Left renal pelvis (tissue), 4 donors: ENCODE results near the gene PI3. TPM values are rescaled to one million over a fixed set of nuclear protein-coding genes. Genes with fewer than 3 reads are reported as not detected.

Experiments used
- DNase-seq, 4 donors: peaks; one replicate each; pipeline ENCODE4 v3.0.0-alpha.2; 2013; ENCODE audit warnings: low read depth in 4 of 4, low spot score in 3 of 4
- polyA plus RNA-seq, 4 donors: library from polyadenylated mRNA; unstranded; fragments of 120-200 nt; gene quantifications; one replicate each; pipeline ENCODE4 v1.2.1, GENCODE V29; 2013; ENCODE audit not compliant: insufficient read length in 4 of 4

PI3 gene
- polyA plus RNA-seq, 4 donors = 0.48 TPM; not detected in 3

DNA sequence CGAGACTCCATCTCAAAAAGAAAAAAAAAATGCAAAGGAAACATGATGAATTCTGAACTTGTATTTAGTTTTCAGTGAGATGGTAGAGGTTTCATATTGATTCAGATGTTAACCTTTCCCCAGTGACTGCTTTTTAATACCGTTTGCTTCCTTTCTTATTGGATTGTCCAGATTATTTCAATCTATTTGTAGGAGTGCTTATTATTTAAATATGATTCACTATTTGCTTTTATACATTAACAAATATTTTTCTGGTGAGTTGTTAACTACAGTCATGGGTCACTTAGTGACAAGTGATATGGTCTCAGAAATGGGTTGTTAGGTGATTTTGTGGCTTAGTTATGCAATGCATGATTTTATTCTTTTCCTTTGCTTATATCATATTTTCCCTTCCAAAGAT, 8.4 kb downstream of the PI3 start:
- DNase-seq = no peak

DNA sequence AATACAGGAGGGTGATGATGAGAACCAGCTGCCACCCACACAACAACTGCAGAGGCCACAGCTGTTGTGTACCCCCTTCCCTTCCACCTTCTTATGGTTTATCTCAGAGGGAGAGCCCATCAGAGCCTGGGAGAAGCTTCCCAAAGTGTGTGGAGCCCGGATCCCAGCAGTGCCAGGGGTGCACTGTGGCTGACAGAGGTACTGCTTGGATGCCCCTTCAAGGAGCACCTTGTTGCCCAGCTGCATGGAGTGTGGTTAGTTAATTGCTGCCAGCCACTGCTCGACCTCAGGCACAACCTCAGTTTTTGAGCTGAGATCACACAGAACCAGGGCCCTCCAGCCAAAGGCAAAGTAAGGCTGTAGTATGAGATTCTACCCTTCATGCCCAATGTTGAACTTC, 13.0 kb downstream of the PI3 start:
- no peak for DNase-seq

DNA sequence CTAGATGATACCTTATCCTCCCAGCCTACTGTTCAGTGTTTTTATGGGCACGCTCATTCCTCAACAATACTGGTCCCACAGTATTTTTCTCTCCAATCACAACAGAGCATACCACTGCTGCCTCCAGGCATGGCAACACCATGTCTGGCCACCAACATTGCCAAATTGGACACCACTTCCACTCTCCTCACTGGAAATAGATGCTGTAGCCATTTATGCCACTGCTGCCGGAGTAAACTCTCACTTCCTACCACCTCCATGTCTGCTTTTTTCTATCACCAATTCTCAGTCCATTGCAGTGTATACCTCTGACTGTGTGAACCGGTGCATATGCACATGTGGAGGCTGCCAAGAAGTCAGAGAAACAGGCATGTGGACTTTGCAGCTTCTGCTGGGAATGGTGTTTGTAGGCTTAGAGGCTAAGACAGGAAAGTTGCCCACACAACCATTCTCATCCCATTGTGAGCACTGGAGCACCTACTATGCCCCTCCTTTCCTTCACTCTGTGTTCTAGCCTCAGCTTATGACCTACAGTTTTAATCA, 14.4 kb downstream of the PI3 start:
- DNase-seq = no peak

DNA sequence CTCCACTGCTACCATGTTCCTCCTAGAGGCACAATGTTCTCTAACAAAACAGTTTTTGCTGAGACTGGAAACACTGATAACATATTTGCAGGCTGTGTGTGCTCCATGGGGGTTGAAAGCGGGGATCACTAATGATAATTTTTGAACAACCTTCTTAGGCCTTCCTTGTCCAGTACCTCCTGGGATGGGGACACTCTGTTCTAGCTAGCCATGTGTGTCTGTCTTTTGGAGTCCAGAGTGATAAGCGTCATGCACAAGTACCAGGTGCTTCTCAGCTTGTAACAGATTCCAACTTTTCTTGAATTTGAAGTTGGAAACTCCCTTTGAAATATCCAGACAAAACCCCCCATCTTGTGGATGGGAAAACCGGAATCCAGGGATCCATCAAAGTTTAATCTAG, 15.2 kb downstream of the PI3 start:
- DNase-seq = no peak

DNA sequence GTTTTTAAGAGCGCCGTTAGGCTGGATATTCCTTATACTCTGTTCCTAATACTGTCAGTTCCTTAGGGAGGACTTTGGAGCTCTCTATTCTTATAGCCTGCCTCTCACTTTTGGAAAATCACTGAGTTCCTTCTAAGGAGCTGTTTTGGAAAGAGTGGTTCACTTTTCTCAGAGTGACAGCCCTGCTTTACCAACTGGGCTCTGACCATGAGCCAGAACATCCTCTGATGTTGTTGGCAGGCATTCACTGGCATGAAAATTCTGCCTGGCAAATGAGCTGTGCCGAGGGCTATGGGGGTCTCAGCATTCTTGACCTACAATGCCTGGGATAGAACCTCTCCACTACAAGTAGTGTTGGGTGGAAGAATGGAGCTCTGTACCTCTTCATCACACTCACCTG, 17.2 kb downstream of the PI3 start:
- no peak for DNase-seq

DNA sequence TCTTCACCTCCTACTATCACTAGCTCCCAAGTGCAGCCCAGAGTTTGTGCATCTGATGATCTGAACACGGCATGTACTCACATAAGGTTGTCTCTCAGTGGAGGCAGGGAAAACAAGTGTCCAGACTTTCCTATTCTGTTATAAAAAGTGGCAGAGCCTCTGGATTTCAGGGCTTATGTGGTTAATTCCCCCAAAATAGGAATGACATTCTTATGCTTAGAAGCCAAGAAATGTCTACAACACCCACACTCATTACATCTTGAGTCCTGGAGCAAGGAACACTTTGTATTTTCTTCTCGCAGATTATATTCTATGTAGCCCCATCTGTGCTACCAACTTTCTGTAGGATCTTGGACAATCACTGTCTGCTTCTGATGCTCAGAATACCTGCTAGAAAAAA, 18.6 kb downstream of the PI3 start:
- DNase-seq = no peak

DNA sequence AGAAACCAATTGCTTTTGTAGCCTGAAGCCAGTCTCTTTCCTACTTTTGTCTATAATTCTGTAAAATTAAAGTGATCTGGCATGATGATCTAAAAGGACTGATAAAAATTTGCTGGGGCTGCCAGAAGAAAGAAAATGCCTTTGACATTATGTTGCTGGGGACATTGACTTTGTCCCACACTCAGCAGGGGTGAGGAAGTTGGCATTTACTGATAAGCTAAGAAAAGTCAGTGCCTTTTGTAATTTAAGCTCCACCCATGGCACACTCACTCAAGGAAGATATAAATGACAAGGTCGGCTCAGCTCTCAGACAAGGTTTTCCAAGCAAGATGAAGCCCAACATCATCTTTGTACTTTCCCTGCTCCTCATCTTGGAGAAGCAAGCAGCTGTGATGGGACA, 32.0 kb downstream of the PI3 start, which contains the start of gene SEMG1:
TSS of gene SEMG1 (plus strand) at position 309 of the 400 bp plus-strand sequence. CDS start at position 330, 21 bp downstream.
- no peak for DNase-seq

DNA sequence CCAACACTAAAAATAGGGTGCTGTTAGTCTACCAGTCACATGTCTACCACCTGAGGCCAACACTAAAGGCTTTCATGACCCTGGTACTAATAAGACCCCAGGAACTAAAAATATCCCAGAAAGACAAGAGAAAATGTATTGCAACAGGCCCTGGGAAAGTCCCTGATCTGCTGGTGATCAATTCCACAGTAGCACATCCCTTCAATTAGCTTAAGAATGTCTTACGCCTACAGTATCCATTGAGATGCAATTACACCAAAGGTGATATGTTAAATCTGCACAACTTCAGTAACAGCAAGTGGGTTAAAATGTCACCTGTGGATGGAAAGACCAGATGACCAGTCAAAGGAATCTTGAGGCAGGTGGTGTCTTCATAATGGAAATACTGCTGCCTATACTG, 35.2 kb downstream of the PI3 start:
- DNase-seq = no peak

DNA sequence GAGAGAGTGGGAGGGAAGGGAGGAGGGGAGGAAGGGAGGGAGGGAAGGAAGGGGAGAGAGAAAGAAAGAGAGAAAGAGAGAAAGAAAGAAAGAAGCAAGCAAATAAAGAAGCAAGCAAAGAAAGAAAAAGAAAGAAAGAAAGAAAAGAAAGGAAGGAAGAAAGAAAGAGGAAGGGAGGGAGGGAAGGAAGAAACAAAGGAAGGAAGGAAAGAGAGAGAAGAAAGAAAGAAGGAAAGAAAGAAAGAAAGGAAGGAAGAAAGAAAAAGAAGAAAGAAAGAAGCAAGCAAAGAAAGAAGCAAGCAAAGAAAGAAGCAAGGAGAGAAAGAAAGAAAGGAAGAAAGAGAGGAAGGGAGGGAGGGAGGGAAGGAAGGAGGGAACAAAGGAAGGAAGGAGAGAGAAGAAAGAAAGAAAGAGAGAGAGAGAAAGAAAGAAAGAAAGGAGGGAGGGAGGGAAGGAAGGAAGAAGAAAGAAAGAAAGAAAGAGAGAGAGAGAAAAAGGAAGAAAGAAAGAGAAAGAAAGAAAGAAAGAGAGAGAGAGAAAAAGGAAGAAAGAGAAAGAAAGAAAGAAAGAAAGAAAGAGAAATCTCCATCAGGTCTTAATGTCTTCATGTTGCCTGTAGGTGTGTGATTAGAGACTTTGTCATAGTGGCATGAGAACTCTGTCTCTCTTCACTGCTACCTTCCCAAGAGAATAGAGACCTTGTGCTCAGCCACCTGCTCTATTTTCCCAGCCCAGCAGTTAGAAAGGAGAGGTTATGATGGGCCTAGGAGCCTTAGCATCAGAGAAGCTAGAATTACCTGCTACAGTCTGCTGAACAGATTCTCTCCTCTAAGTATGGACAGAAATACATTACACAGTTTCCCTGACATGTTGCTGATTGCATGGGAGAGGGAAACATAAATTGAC, 37.1 kb downstream of the PI3 start:
- no peak for DNase-seq

DNA sequence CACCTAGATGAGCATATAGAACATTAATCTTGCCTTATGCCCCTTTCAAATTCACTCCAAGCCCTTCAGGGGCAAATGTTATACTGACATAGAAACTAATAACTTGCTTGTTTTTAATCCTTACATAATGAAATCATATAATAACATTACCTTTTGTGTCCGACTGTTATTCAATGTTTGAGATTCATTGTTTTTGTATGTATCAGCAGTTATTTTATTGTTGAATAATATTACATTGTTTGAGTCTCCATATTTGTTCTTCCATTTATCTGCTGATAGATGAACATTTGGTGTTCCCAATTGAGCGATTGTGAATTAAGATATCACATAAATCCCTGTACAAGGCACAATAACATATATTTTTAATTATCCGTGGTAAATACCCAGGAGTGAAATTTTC, 38.1 kb downstream of the PI3 start:
- no peak for DNase-seq

DNA sequence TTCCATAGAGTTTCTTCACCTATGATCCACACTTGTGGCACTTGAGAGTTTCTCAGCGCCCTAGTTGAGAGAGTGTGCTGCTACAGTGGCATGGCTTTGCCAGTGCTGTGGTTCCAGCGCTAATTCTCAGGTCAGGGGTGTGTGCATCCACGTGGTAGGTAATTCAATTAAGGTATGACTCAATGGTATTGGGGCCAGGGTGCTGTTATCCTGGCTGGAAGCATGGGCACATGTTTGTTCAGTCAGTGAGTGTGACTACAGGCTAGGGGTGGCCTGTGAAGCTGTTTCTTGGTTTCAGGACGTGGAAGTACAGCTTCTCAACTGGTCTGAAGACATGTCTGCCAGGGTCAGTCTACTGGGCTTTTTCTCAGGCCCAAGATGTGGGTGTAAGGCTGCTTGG, 43.4 kb downstream of the PI3 start:
- no peak for DNase-seq

DNA sequence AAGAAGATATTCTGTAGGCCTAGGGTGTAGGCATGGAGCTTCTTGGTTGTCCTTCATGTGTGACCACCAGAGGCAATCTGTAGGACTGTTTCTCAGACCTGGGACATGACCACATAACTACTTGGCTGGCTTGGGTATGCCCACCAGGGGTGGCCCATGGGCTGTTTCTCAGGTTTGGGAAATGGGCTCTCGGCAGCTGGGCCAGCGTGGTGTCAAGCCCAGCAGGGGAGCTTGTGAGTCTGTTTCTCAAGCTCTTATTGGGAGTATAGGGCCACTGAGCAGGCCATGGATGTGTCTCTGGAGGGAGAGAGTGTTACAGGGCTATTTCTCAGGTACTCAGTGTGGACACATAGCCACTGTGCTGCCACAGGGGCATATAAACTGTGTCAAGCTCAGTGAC, 43.9 kb downstream of the PI3 start:
- DNase-seq = no peak

DNA sequence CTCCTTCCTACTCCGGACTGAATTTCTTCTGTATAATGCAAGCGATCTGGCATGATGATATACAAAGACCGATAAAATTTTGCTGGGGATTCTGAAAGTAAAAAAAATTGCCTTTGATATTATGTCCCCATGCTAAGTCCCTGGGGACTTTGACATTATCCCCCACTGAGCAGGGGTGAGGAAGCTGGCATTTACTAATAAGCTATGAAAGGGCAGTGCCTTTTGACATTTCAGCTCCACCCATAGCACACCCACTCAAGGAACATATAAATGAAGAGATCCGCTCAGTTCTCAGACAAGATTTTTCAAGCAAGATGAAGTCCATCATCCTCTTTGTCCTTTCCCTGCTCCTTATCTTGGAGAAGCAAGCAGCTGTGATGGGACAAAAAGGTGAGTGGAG, 46.4 kb downstream of the PI3 start, which contains the start of gene SEMG2:
TSS of gene SEMG2 (plus strand) at position 298 of the 400 bp plus-strand sequence. CDS start at position 315, 17 bp downstream.
- DNase-seq = no peak

DNA sequence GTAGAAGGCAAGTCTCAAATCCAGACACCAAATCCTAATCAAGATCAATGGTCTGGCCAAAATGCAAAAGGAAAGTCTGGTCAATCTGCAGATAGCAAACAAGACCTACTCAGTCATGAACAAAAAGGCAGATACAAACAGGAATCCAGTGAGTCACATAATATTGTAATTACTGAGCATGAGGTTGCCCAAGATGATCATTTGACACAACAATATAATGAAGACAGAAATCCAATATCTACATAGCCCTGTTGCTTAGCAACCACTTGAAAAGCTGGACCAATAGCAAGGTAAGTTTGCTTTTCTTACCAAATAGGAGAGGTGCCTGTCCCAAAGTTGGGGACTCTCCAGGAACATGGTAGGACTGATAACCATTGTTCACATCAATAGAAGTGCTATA, 48.4 kb downstream of the PI3 start:
- no peak for DNase-seq

Other genes with a start within 250 kb of the PI3 start
- 10 to 100 TPM; 34.1 to 41.6 (median 40.0) TPM for gene TOMM34, start 214.5 kb upstream of the PI3 start, polyA plus RNA-seq
- gene STK4, start 208.4 kb upstream of the PI3 start, polyA plus RNA-seq = 10 to 100 TPM; 15.4 to 21.7 (median 19.4) TPM
- gene KCNS1, start 73.8 kb upstream of the PI3 start, polyA plus RNA-seq = under 1 TPM; 0.35 to 0.73 (median 0.49) TPM
- gene WFDC5, start 59.7 kb upstream of the PI3 start, polyA plus RNA-seq = not detected
- gene WFDC12, start 50.4 kb upstream of the PI3 start, polyA plus RNA-seq = not detected
- gene SEMG1, start 32.1 kb downstream of the PI3 start, polyA plus RNA-seq = not detected
- gene SEMG2, start 46.5 kb downstream of the PI3 start, polyA plus RNA-seq = not detected
- 10 to 100 TPM in 1 of 4 donors, under 1 TPM in 3; 0.29 to 12.5 (median 0.42) TPM for gene SLPI, start 79.7 kb downstream of the PI3 start, polyA plus RNA-seq
- not detected for gene RBPJL, start 131.9 kb downstream of the PI3 start, polyA plus RNA-seq
- 1 to 10 TPM in 1 of 4 donors, under 1 TPM in 3; 0.19 to 3.2 (median 0.41) TPM for gene MATN4, start 133.4 kb downstream of the PI3 start, polyA plus RNA-seq
- gene SDC4, start 173.5 kb downstream of the PI3 start, polyA plus RNA-seq = 100 to 1,000 TPM in 3 of 4 donors, 10 to 100 TPM in 1; 36.5 to 173 (median 163) TPM
- gene SYS1, start 188.3 kb downstream of the PI3 start, polyA plus RNA-seq = 10 to 100 TPM; 27.8 to 32.4 (median 31.9) TPM
- 1 to 10 TPM in 2 of 4 donors, under 1 TPM in 2; 0.42 to 1.8 (median 1.2) TPM for gene TP53TG5, start 203.4 kb downstream of the PI3 start, polyA plus RNA-seq
- 10 to 100 TPM; 14.4 to 26.6 (median 25.3) TPM for gene DBNDD2, start 233.4 kb downstream of the PI3 start, polyA plus RNA-seq
- gene PIGT, start 241.2 kb downstream of the PI3 start, polyA plus RNA-seq = 100 to 1,000 TPM in 2 of 4 donors, 10 to 100 TPM in 2; 98.6 to 102 (median 100) TPM